Stomach smooth muscle (tissue), 2 donors: ENCODE data around the gene TRIM29.

ENCODE experiments used
- H3K27ac ChIP-seq: one replicate; pipeline ENCODE4 v1.7.0; 2013; ENCODE audit warnings: mild to moderate bottlenecking, low read length, inconsistent platforms
- H3K27me3 ChIP-seq, 2 donors: one replicate each; pipeline ENCODE4 v1.7.0; 2013; ENCODE audit warnings: low read length in 2 of 2; ENCODE audit not compliant: insufficient read depth in 2 of 2, control insufficient read depth in 1 of 2
- H3K36me3 ChIP-seq, 2 donors: one replicate each; pipeline ENCODE4 v1.7.0; 2013; ENCODE audit warnings: low read length in 2 of 2; ENCODE audit not compliant: control insufficient read depth in 2 of 2, insufficient read depth in 2 of 2
- H3K4me1 ChIP-seq: one replicate; pipeline ENCODE4 v1.7.0; 2013; ENCODE audit warnings: low read length; ENCODE audit not compliant: control insufficient read depth, insufficient read depth
- H3K4me3 ChIP-seq, 2 donors: one replicate each; pipeline ENCODE4 v1.7.0; 2013; ENCODE audit warnings: low read length in 2 of 2
- H3K9ac ChIP-seq, 2 donors: one replicate each; pipeline ENCODE4 v1.7.0; 2013; ENCODE audit warnings: low read length in 2 of 2, mild to moderate bottlenecking in 1 of 2
- H3K9me3 ChIP-seq, 2 donors: one replicate each; pipeline ENCODE4 v1.7.0; 2013; ENCODE audit warnings: low read length in 2 of 2; ENCODE audit not compliant: control insufficient read depth in 2 of 2
- donor health status: healthy.
- donor health status: Pancreatic carcinoma.

Gene TRIM29

GRCh38 chr11:120134931-120135228 is 3.0 kb downstream of the TRIM29 start:
- H3K36me3 ChIP-seq, result no peaks in the 10 kb centered on the region
- H3K4me1 ChIP-seq, result no peaks in the 10 kb centered on the region
- no peak overlapping the region for H3K4me3 ChIP-seq
- no peaks in the 10 kb centered on the region for H3K9me3 ChIP-seq
- no peak overlapping the region for H3K27ac ChIP-seq
- no peak overlapping the region for H3K9ac ChIP-seq
- H3K27me3 ChIP-seq, result peaks cover 2 to 9% of the 10 kb centered on the region in 2 donors

DNA sequence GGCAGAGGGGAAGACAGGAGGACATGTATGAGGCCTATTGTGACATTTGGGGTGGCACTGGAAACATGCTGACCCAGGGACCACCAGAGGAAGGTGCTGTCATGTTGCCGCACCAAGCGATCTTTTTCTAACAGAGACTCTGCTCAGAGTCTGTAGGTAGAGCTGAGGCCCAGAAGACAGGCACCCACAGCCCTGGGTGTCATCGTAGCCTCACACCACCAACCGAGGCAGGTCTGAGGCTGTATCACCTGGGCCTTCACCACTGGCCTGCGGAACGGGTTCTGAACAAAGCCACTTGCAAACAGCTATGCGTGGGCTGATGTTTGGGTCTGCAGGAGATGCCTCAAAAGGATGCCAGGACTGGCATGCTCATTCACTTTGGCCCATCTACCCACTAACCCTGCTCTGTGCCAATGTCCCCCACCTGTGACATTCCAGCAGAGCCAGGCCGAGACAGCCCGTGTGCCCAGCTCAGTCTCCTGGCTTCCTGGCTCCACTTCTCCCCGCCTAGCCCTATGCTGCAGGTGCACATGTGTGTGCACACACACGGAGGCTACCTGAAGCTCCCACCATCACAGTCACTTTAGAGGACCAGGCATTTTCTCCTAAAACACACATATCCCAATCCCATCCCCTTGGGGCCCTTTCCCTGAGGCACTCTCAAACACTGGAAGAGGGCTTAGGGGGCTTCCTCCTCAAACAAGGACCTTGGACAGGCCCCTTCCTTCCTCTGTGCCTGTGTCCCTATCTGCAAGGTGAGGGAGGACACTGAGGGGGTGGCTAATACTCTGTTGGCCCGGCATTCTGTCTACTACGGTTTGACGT is 3.6 kb downstream of the TRIM29 start:
- Histone ChIP-seq H3K4me3 (no peak overlapping the region), H3K27me3 (peaks cover 2 to 8% of the 10 kb centered on the region in 2 donors), H3K27ac (no peak overlapping the region), H3K36me3 (no peaks in the 10 kb centered on the region), H3K9ac (no peak overlapping the region), H3K4me1 (no peaks in the 10 kb centered on the region), H3K9me3 (no peaks in the 10 kb centered on the region)

- H3K27ac ChIP-seq, result no peak overlapping the region
- no peaks in the 10 kb centered on the region for H3K36me3 ChIP-seq
- H3K4me3 ChIP-seq, result no peak overlapping the region
- peaks cover 2 to 3% of the 10 kb centered on the region in 2 donors for H3K27me3 ChIP-seq
- no peak overlapping the region for H3K9ac ChIP-seq
- H3K9me3 ChIP-seq, result no peaks in the 10 kb centered on the region
- H3K4me1 ChIP-seq, result peaks cover 5% of the 10 kb centered on the region
Observed at GRCh38 chr11:120133216-120134105, 4.5 kb downstream of the TRIM29 start.

- no peak overlapping the region for H3K4me3 ChIP-seq
- no peak overlapping the region for H3K9ac ChIP-seq
- H3K27ac ChIP-seq, result no peak overlapping the region
- no peaks in the 10 kb centered on the region for H3K9me3 ChIP-seq
- H3K27me3 ChIP-seq, result peaks cover 0 to 3% of the 10 kb centered on the region in 2 donors
- H3K36me3 ChIP-seq, result no peaks in the 10 kb centered on the region
- peaks cover 5% of the 10 kb centered on the region for H3K4me1 ChIP-seq
Observed at GRCh38 chr11:120132645-120133185, 5.2 kb downstream of the TRIM29 start.

DNA sequence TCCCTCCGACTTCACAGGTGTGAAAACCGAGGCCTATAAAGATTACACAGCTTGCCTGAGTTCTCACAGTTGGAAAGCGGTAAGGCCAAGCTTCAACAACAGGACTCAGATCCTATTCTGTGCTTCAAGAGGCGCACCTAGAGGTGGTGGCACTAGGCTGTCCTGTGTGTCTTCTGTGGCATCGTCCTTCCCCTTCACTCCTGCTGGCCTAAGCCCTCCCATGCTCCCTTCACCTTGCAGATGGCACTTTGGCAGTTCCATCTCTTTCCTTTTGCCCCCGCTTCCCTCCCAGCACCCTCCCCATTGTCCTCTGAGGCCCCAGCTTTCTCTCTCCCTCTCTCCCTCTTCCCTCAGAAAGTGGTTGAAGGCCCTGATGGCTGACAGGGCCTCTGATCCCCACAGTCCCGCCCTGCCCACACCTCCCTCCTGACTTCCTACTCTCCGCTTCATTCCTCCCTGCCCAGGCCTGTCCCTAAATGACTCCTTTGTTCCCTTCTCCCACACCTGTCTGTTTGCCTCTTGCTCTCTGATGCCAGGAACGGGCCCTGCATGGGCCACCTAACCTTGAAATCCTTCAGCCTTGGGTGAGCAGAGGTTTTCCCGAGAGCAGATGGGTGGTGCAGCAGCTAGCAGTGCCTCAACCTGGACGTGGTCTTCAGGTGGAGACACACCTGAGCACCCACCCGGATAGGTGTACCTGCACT is 5.8 kb downstream of the TRIM29 start:
- Histone ChIP-seq H3K9me3 (no peaks in the 10 kb centered on the region), H3K4me3 (no peak overlapping the region), H3K9ac (no peak overlapping the region), H3K27me3 (peaks cover 0 to 3% of the 10 kb centered on the region in 2 donors), H3K27ac (no peak overlapping the region), H3K36me3 (no peaks in the 10 kb centered on the region), H3K4me1 (peaks cover 5% of the 10 kb centered on the region)

DNA sequence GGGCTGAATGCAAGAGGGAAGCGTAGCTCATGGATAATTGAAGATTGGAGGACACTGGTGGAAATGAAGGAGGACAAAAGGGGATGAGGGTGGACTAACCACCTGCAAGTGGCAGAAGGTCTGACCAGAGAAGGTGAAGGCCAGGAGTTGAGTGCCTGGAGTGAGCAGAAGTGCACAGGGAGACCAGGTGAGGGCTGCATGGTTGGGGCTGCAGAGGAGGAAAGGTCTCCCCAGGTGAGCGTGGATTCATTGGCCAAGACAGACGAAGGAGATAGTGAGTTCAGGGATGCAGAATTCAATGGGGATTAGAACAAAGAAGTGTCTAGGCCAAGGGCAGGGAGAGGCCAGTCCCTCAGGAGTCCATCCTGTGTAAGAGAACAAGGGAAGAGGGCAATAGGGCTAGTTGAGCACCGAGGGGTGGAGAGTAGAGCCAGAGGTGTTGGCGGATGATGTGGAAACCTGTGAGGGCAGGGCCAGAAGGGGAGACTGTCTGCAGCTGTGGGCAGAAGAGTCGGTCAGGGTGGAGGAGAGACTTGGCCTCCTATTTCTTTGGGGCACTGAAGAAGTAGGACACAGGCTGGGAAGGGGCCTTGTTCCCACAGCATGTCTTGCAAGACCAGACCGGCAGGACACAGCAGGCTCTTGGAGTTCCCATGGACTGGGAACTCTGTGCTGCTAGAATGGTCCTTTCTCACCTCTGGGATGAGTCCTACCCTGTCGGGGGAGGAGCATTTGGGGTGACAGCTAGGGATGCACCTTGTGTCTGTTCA is 6.7 kb downstream of the TRIM29 start:
- peaks cover 0 to 3% of the 10 kb centered on the region in 2 donors for H3K27me3 ChIP-seq
- H3K27ac ChIP-seq, result no peak overlapping the region
- H3K9me3 ChIP-seq, result no peaks in the 10 kb centered on the region
- no peaks in the 10 kb centered on the region for H3K36me3 ChIP-seq
- H3K4me1 ChIP-seq, result peaks cover 5% of the 10 kb centered on the region
- no peak overlapping the region for H3K9ac ChIP-seq
- no peak overlapping the region for H3K4me3 ChIP-seq

- Histone ChIP-seq H3K9me3 (no peaks in the 10 kb centered on the region), H3K36me3 (no peaks in the 10 kb centered on the region), H3K27me3 (peaks cover 0 to 3% of the 10 kb centered on the region in 2 donors), H3K4me3 (no peak overlapping the region), H3K4me1 (peaks cover 5% of the 10 kb centered on the region), H3K27ac (no peak overlapping the region), H3K9ac (no peak overlapping the region)
Observed at GRCh38 chr11:120130176-120130980, 7.5 kb downstream of the TRIM29 start.

- H3K4me1 ChIP-seq, result peaks cover 5% of the 10 kb centered on the region
- no peaks in the 10 kb centered on the region for H3K9me3 ChIP-seq
- no peak overlapping the region for H3K4me3 ChIP-seq
- H3K36me3 ChIP-seq, result no peaks in the 10 kb centered on the region
- no peak overlapping the region for H3K27ac ChIP-seq
- H3K27me3 ChIP-seq, result peaks cover 0 to 3% of the 10 kb centered on the region in 2 donors
- no peak overlapping the region for H3K9ac ChIP-seq
Observed at GRCh38 chr11:120129570-120129969, 8.3 kb downstream of the TRIM29 start.

- no peaks in the 10 kb centered on the region for H3K36me3 ChIP-seq
- no peaks in the 10 kb centered on the region for H3K9me3 ChIP-seq
- H3K27me3 ChIP-seq, result peaks cover 0 to 2% of the 10 kb centered on the region in 2 donors
- H3K27ac ChIP-seq, result no peak overlapping the region
- no peak overlapping the region for H3K4me3 ChIP-seq
- no peak overlapping the region for H3K9ac ChIP-seq
- peaks cover 5% of the 10 kb centered on the region for H3K4me1 ChIP-seq
Observed at GRCh38 chr11:120128392-120129119, 9.4 kb downstream of the TRIM29 start.
